NCI-H1092 treated with DMSO at 0.1 percent for 48 hours (cell line): ENCODE results near the gene TTC21A.
"Not testable (repeated sequence)": the region's sequence is repeated elsewhere in the genome, so short reads cannot be mapped to it uniquely, and the experiment has no call there.

Source experiments
- DNase-seq: peaks from one replicate; lab custom pipeline; 2025; lab: John Stamatoyannopoulos, UW

Gene TTC21A

DNA sequence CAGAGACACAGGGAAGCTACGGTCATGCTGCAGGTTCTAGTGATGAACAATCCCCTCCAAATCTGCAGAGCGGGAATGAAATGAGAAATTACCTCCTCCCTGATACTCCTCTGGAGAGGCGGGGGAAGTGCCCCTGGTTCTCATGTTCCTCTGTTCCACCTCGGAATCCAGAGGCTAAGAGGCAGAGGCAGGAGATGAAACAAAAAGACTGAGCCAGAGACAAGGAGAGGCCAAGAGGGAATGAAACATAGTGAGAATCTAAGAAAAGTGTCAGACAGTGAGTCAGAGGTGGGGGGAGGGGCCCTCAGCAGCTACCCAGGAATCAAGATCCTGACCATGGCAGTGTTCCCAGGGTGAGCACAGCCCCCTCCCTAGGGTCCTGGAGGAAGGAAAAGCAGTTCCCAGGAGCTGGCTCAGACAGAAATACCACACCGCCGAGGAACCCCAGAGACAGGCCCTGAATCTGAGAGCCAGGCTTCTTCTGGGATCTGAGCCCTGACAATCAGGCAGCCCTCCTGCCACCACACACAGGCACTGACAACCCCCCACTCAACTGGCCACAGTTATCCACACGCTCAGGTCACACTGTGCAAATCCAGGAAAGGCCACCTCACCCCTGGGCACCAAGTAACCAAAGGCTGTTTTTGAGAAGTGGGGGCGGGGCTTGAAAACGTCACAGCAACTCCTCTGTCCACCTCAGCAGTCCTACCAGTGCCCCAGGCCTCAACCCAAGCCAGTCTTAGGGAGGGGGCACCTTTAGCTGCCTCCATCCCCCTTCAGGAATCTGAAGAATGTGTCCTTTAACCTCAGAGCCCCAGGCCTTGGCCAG, 43.5 kb downstream of the TTC21A start:
- no peak for DNase-seq

DNA sequence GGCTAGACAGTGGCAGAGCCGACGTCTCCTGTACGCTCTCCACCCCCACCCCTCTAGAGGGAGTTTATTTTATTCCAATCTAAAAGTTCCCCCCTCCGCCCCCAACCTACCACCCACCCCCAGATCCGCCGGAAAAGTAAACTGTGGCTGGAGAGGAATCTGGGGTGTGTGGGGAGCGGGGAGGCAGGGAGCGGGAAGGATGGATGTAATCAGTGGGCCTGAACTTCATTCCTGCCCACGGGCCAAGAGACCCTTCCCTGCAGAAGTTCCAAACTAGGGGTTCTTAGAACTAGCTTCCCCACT, 46.4 kb downstream of the TTC21A start:
- DNase-seq = no peak

DNA sequence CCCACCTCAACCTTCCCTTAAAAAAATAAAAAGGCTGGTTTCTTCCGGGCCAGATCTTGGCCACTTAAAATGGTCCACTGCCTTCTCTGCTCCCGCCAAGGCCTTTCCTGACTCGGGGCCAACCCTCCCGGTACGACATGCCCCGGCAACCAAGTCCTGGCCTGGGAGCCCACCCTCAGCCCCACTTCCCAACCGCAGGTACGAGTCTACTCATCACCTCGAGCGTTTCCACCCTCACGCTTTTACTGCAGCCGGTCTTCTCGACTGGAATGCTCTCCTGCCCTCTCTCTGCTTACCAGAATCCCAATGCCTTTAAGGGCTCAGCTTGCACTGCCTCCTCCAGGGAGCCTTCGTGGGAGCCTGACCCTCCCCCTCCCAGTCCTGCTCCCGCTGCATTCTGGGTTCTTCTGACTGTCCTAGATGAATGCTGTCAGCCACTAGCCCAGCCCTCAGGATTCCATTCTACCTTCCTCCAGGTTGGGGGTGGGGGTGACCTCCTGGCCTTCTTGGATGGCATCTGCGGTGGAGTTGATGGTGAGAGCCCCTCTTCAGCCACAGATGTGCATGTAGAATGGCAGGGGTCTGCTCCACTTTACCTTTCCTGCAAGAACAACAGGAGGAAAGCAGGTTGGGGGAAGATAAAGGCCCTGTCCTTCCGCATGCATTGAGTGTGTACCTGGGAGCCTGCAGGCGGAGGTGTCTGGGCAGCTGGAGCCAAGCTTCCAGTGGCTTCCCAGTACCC, 47.0 kb downstream of the TTC21A start:
- DNase-seq = no peak

DNA sequence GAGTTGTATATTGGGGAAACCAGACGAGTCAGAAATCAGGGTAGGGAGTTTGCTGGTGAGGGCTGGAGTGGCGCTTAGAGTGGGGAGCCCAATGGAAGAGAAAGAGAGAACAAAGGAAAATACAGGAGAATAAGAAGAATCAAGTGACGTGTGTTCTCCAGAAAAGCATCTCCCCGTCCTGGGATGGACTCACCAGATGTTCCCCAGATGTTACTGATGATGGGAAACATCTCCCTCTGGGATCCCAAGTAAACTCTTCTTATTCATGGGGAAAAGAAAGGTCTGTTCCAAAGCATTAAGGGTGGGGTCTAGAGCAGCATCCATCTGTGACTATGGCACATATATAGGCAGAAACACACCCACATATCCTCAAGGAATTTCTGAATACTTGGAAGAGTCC, 48.9 kb downstream of the TTC21A start:
- no peak for DNase-seq

DNA sequence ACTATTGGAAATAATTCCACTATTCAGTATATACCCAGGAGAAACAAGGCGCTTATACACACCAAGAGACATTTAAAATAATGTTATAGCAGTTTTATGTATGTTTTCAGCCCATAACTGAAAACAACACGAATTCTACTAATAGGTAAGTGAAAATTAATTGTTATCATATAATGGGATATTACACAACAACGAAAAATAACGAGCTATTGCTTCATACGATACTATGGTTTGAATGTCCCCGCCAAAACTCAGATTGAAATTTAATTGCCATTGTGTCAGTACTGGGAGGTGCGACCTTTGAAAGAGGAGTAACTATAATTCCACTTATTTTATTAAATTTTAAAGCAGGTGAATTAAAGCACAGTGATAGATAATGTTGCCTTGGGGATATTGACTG, 49.9 kb downstream of the TTC21A start:
- DNase-seq = no peak

DNA sequence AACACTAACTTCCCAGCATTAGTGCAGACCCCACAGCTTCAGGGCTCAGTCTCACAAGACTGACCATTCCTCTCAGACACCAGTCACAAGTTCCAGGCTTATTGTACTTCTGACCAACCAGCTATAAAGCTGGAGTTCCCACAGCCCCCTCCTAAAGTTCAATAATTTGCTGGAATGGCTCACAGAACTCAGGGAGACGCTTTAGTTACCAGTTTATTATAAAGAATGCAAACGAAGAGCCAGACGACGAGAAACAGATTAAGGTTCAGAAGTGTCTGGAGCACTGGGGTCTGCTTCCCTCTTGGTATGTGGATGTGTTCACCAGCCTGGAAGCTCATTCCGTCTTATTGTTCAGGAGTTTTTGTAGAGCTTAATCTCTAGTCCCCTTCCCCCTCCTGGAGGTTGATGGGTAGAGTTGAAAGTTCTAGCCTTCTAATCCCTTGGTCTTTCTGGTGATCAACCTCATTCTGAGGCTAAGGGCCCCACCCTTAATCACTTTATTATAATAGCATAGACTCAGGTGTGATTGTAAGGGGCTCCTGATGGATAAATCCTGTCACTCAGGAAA, 50.8 kb downstream of the TTC21A start:
- no peak for DNase-seq

DNA sequence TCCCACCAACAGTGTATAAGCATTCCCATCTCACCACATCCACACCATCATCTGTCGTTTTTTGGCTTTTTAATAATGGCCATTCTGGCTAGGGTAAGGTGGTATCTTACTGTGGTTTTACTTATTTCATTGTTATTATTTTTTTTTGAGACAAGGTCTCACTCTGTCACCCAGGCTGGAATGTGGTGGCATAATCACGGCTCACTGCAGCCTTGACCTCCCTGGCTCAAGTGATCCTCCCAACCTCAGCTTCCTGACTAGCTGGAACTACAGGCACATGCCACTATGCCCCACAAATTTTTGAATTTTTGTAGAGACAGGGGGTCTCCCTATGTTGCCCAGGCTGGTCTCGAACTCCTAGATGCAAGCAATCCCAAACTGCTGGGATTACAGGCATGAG, 56.9 kb downstream of the TTC21A start:
- DNase-seq = no peak

DNA sequence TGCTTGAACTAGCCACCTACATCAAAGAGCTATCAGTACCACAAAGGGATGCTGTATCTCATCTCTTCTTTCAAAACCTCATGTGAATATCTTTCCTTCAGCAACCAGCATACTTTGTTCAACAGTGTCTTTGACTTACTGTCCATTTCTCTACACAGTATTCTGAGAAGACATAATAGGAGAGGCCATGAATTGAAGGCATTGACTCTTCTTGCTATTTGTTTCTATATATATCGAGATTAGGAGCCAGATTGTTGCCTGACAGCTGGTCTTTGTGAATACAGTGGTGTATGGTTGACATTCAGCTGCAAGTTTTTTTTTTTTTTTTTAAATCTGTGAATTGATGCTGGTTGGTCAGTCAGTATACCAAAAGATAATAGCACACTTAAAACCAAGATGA, 58.0 kb downstream of the TTC21A start:
- DNase-seq = no peak

DNA sequence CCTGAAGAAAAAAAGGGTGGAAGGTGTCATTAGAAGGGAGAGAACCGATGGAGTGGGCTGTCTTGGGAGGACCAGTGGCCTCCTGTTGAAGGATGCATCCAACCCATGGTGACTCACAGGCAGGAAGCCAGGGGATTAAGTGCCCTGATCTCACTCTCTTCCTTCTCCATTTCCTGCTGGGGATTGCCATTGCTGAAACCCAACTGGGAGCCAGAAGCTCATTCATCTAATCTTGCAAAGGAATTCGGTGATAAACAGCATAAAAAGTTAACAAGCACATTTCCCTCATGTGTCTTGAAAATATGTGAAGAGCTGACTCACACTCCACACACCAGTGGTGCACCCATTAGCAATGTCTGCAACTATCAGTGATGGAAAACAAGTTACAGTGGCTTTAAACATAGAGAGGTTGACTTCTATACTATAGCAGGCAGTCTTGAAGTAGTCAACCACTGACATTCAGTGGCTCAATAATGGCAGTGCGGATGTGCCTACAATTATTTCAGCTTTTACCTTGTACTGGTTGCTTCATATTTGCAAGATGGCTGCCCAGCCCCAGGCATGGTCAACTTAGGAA, 58.7 kb downstream of the TTC21A start:
- no peak for DNase-seq

DNA sequence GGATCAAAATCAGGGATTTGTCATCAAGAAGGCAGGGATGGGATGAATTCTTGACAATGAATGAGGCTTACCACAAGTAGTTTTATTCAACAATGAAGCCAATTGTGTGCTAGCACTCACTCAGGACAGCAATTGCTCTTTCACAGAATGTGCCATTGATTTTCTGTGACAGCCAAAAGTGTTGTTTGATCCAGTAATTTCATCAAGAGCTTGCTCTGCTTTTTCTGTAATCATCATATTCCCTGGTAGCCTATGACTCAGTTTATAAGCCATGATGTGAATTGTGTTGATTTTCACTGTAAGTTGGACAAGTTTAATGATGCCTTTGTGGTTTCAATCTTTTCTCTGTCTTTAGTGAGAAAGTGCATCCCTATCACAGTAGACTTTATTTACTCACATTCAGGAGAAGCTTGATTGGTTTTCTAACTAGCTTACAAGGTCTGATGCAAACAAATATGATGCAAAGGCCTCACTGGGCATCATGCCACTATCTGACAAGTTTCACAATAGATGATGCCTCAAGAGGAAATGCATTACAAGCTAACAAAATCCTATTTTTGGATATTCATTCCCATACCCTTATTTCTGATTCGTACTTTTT, 59.6 kb downstream of the TTC21A start:
- no peak for DNase-seq

DNA sequence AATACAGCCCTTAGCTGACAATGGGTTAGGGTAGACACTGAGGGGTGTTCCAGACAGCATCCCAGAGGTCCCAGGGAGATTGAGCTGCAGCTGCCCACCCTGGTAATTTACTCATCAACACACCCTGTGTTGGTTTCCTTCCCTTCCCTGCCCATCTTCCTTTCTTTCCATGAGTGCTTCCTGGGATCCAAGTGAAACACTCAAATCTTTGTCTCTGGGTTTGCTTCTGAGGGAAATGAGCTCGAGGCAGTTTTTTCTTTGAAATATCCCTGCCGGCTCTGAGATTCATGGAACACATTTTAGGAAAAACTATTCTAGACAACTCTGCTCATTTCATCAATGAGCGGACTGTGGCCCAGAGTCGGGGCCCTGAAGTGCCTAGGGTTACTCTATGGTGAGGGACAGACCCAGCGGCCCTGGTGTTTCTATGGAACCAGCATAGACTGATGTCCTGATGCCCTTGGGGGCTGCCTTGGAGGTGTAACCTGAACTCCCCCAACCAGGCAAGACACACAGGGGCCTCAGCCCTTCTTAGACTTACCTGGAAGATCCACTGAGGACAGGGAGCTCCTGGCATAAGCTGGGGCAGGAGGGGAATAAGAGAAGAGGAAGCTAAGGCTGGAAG, 60.8 kb downstream of the TTC21A start:
- DNase-seq = no peak

DNA sequence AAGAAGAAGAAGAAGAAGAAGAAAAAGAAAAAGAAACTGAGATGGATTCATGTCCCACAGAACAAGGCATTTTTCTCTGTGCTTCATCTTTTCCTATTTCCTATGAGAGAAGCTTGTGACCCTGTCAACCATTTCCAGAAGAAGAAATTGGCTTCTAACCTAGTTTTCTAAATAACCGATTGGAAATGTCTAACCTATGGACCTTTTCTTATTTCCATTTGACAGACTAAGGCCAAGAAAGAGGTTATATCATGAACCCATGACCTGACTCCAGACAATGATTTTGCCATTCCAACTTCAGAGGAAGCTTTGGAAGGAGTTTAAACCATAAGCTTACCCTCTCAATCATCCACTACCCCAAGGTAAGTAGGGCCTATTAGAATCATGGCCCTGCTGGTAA, 62.2 kb downstream of the TTC21A start:
- no peak for DNase-seq

DNA sequence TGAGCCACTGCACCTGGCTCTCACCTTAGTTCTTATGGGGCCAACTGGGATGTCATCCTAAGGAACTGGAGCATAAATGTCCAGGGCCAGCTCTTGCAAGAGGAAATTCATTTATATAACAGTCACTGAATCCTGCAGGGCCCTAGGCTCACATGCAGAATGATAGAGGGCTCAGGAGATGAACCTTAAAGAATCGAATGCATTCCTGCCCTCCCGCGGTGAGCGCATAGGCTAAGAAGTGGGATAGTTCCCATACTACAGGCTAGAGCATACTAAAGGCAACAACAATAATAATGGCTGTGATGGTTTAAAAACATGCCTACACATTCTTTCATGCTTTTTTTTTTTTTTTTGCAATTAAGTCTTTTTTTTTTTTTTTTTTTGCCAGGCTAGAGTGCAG, 63.0 kb downstream of the TTC21A start:
- no peak for DNase-seq

DNA sequence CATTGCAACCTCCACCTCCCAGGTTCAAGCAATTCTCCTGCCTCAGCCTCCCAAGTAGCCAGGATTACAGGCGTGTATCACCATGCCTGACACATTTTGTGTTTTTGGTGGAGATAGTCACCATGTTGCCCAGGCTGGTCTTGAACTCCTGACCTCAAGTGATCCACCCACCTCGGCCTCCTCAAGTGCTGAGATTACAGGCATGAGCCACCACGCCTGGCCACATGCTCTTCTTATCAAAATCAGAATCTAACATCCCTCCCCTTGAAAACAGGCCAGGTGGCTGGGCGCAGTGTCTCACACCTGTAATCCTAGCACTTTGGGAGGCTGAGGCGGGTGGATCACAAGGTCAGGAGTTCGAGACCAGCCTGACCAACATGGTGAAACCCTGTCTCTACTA, 63.4 kb downstream of the TTC21A start:
- DNase-seq = not testable (repeated sequence)

DNA sequence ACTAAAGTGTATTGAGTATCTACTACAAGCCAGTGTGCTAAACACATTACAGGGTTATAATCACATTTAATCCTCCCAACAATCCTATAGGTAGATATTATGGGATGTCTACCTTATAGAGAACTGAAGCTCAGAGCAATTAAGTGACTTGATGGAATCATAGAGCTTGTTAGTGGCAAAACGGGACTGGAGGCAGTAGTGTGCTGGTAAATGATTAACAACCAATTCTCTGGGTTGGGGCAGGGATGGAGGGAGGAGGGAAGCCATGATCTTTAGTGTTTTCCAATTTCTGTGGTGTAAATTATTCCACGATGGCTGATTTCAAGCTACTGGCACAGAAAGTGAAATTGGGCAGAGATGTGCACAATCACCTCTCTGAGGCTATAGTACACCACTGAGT, 64.4 kb downstream of the TTC21A start:
- no peak for DNase-seq

DNA sequence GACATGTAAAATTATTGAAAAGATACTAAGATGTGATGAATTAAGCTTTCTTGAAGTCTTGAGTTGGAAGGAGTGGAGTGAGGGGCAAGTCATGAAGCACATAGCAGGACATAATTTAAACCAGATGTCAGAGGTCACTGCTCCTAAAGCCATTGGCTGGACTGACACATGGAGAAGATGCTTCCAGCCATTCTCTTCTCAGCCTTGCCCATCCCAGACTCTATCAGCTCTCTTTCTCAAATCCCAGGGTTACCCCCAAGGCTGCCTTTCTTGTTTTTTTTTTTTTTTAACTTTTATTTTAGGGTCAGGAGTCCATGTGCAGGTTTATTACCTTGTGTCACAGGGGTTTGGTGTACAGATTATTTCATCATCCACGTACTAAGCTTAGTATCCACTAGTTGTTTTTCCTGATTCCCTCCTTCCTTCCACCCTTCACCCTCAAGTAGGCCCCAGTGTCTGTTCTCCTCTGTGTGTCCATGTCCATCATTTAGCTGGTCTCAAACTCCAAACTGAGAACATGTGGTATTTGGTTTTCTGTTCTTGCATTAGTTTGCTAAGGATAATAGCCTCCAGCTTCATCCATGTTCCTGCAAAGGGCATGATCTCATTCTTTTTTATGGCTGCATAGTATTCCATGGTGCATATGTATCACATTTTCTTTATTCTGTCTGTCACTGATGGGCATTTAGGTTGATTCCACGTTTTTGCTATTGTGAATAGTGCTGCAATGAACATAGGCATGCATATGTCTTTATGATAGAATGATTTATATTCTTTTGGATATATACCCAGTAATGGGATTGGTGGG, 66.0 kb downstream of the TTC21A start:
- DNase-seq = no peak

DNA sequence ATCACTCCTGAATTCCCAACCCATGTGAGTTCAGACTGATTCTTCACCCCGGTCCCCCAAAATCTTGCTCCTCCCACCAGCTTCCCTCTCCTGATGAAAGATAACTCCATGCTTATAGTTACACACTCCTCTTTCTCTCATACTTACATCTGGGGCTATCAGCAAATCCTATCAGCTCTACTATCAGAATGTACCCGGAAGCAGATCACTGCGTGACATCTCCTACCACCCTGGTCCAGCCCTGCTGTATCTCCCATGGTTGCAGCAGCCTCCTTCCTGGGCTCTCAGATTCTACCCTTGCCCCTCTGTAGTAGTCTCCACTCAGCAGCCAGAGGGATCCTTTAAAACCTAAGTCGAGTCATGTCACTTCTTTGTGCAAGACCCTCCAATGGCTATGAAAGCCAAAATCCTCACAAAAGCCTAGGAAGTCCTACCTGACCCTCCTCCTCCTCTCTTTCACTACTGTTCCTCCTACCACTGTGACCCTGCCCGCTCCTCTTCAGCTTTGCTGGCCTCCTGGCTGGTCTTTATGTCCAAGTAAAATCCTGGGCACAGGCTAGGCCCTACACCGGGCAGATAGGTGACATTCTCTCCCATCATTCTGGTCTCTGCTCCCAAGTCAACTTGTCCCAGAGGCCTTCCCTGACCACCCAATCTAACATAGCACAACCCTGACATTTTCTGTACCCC, 68.7 kb downstream of the TTC21A start:
- DNase-seq = no peak

DNA sequence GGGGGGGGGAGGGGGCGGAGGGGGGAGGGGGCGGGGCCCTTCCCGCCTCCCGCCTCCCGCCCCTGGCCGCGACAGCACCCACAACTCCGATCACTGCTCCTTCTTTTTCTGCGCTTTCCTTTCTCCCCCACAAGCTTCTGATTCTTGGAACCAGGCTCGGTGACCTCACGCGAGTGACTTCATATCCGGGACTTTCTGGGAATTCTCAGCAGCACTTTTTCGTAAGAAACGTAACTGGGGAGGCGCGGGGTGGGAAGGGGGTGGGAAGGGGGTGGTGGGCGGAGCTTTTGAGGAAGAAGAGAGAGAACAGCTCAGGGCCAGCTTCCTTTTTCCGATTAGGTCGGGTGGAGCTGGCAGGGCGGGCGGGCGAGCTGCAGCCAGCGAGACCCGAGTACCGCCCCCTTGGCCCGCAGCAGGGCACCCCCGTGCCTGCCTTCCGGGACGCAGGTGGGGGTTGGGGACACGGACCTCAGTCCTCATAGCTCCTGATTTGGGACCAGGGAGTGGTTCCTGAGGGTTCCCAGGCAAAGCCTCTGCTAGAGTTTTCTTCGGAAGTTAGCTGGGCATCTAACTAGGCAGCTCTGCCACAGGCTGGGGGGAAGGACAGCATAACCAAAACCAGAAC, 70.3 kb downstream of the TTC21A start:
- DNase-seq = peak; percentile 51

DNA sequence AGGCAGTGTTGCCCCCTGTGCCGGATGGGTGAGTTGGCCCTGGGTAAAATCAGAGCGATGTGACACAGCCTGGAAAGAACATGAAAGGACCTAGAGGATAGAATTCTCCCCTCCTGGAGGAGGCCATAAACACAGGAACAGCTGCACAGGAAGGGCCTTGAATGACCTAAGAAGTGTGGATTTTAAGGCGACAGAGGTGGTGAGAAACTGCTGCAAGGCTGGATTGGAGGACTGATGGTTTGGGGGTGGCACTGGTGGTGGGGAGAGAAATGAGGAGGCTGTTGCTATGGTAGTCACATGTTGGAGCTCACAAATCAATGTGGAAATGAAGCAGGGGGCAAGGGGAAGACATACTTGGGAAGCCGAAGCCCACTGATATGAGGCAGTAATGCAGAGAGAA, 71.1 kb downstream of the TTC21A start:
- no peak for DNase-seq

DNA sequence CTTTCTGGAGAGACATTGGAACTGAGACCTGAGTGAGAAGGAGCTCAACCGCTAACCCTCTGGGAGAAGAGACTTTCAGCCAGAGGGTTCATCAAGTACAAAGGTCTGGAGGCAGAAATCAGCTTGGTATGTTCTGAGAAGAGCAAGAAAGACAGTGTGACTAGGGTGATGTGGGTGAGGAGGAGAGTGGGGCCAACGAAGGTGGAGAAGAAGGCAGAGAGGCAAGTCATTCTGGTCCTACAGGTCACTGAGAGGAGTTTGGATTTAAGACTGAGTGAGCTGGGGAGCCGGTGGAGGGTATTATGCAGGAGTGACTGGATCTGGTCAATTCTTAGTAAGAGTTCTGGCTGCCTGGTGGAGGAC, 72.7 kb downstream of the TTC21A start:
- DNase-seq = no peak
